ENCODE results near the gene ENDOU. TPM values are rescaled to one million over a fixed set of nuclear protein-coding genes. Genes with fewer than 3 reads are reported as not detected.

ENDOU gene
- total RNA-seq, 1 donor from 2014 or later = not detected

Other genes starting within 250 kb of the ENDOU start
- gene RPAP3, start 19.5 kb downstream of the ENDOU start, total RNA-seq = 19.7 TPM
- 6.9 TPM for gene RAPGEF3, start 33.4 kb upstream of the ENDOU start, total RNA-seq
- 7.4 TPM for gene SLC48A1, start 47.7 kb upstream of the ENDOU start, total RNA-seq
- 10.8 TPM for gene HDAC7, start 94.4 kb upstream of the ENDOU start, total RNA-seq
- gene VDR, start 179.5 kb upstream of the ENDOU start, total RNA-seq = not detected
- 40.3 TPM for gene TMEM106C, start 238.1 kb upstream of the ENDOU start, total RNA-seq